ENCODE measurements around the gene SLC25A43.
"Not testable (repeated sequence)": the region's sequence is repeated elsewhere in the genome, so short reads cannot be mapped to it uniquely, and the experiment has no call there.

The SLC25A43 gene

GRCh38 chrX:119398974-119399771 is at the start of gene SLC25A43:
TSS of gene SLC25A43 (plus strand) at chrX:119399336. CDS start at chrX:119399404, 68 bp downstream.
- no peak for DNase-seq (ENCODE audit: low spot score)

- no peak for DNase-seq (ENCODE audit: low spot score)
Measured at GRCh38 chrX:119359618-119360382, 39.3 kb upstream of the SLC25A43 start.

DNA sequence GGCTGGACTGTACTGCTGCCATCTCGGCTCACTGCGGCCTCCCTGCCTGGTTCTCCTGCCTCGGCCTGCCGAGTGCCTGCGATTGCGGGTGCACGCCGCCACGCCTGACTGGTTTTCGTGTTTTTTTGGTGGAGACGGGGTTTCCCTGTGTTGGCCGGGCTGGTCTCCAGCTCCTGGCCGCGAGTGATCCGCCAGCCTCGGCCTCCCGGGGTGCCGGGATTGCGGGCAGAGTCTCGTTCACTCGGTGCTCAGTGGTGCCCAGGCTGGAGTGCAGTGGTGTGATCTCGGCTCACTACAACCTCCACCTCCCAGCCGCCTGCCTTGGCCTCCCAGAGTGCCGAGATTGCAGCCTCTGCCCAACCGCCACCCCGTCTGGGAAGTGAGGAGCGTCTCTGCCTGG is 37.7 kb upstream of the SLC25A43 start:
- DNase-seq (ENCODE audit: low spot score): not testable (repeated sequence)

- not testable (repeated sequence) for DNase-seq (ENCODE audit: low spot score)
Measured at GRCh38 chrX:119362074-119362473, 37.1 kb upstream of the SLC25A43 start.

DNA sequence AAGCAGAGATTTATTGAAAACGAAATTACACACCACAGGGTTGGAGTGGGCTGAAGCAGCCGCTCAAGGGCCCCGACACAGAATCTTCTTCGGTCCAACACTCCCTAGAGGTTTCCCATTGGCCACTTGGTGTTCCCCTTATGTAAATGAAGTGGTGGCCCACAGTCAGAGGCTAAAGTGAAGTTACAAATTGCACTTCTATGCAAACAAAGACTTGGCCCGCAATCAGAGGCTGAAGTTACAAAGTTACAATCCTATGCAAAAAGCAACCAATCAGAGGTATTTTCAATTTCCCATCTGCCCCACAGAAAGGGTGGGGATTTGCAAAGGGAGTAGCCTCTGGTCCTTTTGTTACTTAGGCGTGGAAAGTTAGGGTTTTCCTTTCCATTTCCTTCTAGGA is 35.7 kb upstream of the SLC25A43 start:
- DNase-seq (ENCODE audit: low spot score): no peak

DNA sequence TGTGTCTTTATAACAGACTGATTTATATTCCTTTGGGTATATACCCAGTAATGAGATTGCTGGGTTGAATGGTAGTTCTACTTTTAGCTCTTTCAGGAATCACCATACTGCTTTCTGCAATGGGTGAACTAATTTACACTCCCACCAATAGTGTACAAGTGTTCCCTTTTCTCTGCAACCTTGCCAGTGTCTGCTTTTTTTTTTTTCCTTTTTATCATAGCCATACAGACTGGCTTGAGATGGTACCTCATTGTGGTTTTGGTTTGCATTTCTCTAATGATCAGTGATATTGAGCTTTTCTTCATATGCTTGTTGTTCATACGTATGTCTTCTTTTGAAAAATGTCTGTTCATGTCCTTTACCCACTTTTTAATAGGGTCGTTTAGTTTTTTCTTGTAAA is 27.3 kb upstream of the SLC25A43 start:
- not testable (repeated sequence) for DNase-seq (ENCODE audit: low spot score)

DNA sequence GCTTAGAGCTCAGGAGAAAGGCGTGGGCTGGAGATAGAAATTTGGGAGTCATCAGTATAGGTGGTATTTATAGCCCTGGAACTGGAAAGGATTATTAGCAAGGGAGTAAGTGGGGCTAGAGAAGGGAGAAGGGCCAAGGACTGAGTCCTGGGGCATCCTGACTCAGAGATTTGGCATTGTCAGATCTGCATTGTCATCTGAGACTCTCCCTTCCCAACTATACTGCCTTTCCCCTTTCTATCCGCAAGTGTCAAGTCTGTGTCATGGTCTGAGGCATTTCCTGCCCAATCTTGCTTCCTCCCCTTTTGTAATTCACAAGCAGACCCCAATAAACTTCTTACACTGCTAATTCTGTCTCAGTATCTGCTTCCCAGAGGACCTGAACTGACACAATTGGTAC is 24.4 kb upstream of the SLC25A43 start:
- DNase-seq (ENCODE audit: low spot score): no peak

- DNase-seq (ENCODE audit: low spot score): no peak
Measured at GRCh38 chrX:119375561-119375960, 23.6 kb upstream of the SLC25A43 start.

GRCh38 chrX:119376312-119376711 is 22.8 kb upstream of the SLC25A43 start:
- DNase-seq (ENCODE audit: low spot score): no peak

DNA sequence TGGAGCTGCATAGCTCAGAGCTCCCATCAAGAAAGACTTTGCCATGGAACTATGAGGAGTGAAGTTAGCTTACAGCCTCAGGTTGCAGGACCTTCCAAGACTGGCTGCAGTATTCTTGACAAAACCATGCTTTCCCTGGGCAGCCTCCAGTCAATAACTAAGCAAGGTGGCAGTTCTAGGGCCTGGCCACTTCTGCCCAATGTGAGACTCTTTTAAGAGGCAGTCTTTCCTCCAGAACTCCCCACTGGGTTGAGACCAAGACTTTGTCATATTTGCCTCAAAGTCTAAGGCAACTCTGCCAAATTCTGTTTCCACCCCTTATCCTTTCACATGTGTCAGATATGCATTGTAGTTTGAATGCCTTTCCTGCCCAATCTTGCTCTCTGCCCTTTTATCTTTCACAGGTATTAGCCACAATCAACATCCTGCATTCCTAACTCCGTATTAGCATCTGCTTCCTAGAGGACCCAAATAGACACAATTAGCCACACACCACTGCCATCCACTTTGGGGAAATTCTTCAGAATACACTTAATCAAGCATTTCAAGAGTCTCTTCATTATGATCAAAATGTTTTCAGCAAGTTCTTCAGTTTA is 17.7 kb upstream of the SLC25A43 start:
- no peak for DNase-seq (ENCODE audit: low spot score)

DNA sequence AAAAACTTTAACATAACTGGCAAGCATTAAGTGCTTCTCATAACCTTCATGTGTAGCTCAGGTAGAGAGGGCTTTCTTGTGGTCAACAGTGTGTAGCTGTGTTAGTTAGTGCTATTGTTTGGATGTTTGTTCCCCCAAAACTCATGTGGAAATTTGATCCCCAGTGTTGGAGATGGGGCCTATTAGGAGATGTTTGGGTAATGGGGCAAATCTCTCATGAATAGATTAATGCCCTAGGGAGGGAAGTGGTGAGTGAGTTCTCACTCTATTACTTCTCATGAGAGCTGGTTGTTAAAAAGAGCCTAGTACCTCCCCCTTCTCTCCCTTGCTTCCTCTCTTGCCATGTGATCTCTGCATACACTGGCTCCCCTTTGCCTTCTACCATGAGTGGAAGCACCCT is 16.5 kb upstream of the SLC25A43 start:
- no peak for DNase-seq (ENCODE audit: low spot score)

DNA sequence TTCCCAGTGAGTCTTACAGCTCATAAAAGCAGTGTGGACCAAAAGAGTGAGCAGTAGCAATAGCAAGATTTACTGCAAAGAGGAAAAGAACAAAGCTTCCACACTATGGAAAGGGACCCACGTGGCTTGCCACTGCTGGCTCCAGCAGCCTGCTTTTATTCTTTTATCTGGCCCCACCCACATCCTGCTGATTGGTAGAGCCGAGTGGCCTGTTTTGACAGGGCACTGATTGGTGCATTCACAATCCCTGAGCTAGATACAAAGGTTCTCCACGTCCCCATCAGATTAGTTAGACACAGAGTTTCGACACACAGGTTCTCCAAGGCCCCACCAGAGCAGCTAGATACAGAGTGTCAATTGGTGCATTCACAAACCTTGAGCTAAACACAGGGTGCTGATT is 12.5 kb upstream of the SLC25A43 start:
- DNase-seq (ENCODE audit: low spot score): not testable (repeated sequence)

GRCh38 chrX:119387426-119387825 is 11.7 kb upstream of the SLC25A43 start:
- DNase-seq (ENCODE audit: low spot score): not testable (repeated sequence)

DNA sequence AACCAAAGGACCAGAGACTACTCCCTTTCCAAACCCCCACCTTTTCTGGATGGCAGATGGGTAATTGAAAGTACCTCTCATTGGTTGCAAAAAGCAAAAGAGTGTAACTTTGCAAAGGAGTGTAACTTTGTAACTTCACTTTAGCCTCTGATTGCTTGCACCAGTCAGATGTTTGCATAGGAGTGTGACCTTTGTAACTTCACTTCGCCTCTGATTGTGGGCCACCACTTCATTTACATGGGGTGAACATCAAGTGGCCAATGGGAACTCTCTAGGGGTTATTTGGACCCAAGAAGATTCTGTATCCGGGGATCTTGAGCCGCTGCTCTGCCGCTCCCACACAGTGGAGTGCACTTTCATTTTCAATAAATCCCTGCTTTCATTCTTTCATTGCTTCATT is 9.9 kb upstream of the SLC25A43 start:
- DNase-seq (ENCODE audit: low spot score): no peak

GRCh38 chrX:119389871-119390501 is 9.2 kb upstream of the SLC25A43 start:
- DNase-seq (ENCODE audit: low spot score): no peak

GRCh38 chrX:119391279-119391678 is 7.9 kb upstream of the SLC25A43 start:
- DNase-seq (ENCODE audit: low spot score): no peak

- DNase-seq (ENCODE audit: low spot score): no peak
Measured at GRCh38 chrX:119393144-119393543, 6.0 kb upstream of the SLC25A43 start.

GRCh38 chrX:119398587-119398973 is 556 bp upstream of the SLC25A43 start:
- DNase-seq (ENCODE audit: low spot score): no peak

GRCh38 chrX:119399772-119400101 is 601 bp downstream of the SLC25A43 start:
- DNase-seq (ENCODE audit: low spot score): no peak

DNA sequence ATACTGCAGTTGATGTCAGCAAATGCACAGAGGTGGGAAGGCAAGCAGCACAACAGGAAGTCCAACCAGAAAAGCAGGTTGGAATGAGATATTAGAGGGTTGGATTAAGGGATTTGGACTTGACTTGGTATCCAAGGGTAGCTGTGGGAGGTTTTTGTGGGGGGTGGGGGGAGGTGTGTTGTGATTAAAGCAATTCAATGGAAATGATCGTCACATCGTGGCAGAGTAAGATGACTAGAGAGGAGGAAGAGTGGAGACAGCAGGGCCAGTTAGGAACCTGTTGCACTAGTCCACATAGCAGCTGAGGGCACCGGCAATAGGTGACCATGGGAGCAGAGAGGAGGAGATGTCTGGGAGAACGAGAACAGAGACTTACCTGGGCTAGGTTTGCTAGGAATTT is 2.4 kb downstream of the SLC25A43 start:
- no peak for DNase-seq (ENCODE audit: low spot score)

- DNase-seq (ENCODE audit: low spot score): no peak
Measured at GRCh38 chrX:119402588-119402987, 3.5 kb downstream of the SLC25A43 start.

DNA sequence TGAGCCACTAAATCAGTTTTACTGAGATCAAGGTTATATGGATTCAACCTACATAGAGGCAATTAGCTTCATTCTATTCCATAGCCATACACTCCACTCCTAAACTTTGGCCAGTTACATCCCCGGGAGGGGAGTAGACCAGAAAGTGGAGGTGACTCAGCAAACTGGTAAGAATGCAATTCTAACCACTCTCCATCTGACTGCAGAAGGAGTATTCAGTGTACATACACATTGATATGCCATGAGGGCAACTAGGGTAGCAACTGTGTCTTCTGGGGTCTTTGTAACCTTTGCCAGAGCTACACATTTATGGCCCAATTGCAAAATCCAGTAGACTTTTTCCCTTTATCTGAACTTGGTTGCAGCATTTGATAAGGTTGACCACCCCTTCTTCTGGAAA is 7.6 kb downstream of the SLC25A43 start:
- DNase-seq (ENCODE audit: low spot score): no peak

DNA sequence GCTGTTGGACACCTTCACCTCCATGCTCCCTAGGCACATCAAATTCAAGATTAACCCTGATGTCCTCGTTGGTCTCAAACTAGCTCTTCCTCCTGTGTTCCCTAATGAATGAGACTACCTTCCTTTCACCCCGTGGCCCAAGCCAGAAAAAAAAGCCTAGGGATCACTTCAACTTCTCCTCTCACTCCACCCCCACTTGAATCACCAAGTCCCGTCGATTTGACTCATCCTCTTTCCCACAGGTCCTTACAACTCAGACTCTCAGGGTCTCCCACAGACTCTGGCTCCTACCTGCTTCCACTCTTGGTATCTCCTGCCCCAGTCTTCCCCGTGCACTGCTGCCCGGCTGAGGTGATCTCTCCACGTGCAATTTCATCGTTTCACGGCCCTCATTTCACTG is 8.5 kb downstream of the SLC25A43 start:
- no peak for DNase-seq (ENCODE audit: low spot score)

Data from pons (tissue), 1 donor.